Measurements from ENCODE around the gene PPP1R16B. TPM values are rescaled to one million over a fixed set of nuclear protein-coding genes. Genes with fewer than 3 reads are reported as not detected.
"Not testable (repeated sequence)": the region's sequence is repeated elsewhere in the genome, so short reads cannot be mapped to it uniquely, and the experiment has no call there.

The PPP1R16B gene
- total RNA-seq, 1 donor from 2014 or later, result 46.9 TPM

- H3K4me3 Mint-ChIP-seq (ENCODE audit: unreplicated experiment), result no peak overlapping the region
- H3K4me1 Mint-ChIP-seq (ENCODE audit: unreplicated experiment), result peaks cover 66% of the 10 kb centered on the region
- peaks cover 12% of the 10 kb centered on the region for H3K27me3 Mint-ChIP-seq (ENCODE audit: unreplicated experiment)
- peak overlapping the region; percentile 27 for H3K27ac Mint-ChIP-seq (ENCODE audit: unreplicated experiment)
- H3K9me3 Mint-ChIP-seq (ENCODE audit: unreplicated experiment), result no peaks in the 10 kb centered on the region
- H3K36me3 Mint-ChIP-seq (ENCODE audit: low read depth, unreplicated experiment), result peaks cover 33% of the 10 kb centered on the region
- TF ChIP-seq CTCF (IDR thresholded peaks at IDR 0.05; ENCODE audit: unreplicated experiment), result no peak
- DNase-seq (ENCODE audit: low spot score), result no peak
These were observed 6.3 kb downstream of the PPP1R16B start for GRCh38 chr20:38811769-38812168.

- no peak for DNase-seq (ENCODE audit: low spot score)
- peaks cover 37% of the 10 kb centered on the region for H3K36me3 Mint-ChIP-seq (ENCODE audit: low read depth, unreplicated experiment)
- no peaks in the 10 kb centered on the region for H3K9me3 Mint-ChIP-seq (ENCODE audit: unreplicated experiment)
- H3K27me3 Mint-ChIP-seq (ENCODE audit: unreplicated experiment), result peaks cover 10% of the 10 kb centered on the region
- peak overlapping the region; percentile 84 for H3K27ac Mint-ChIP-seq (ENCODE audit: unreplicated experiment)
- H3K4me3 Mint-ChIP-seq (ENCODE audit: unreplicated experiment), result no peak overlapping the region
- peaks cover 66% of the 10 kb centered on the region for H3K4me1 Mint-ChIP-seq (ENCODE audit: unreplicated experiment)
- no peak for TF ChIP-seq CTCF (IDR thresholded peaks at IDR 0.05; ENCODE audit: unreplicated experiment)
These were observed 6.7 kb downstream of the PPP1R16B start for GRCh38 chr20:38812182-38812581.

GRCh38 chr20:38812709-38813573 lies 7.4 kb downstream of the PPP1R16B start:
- DNase-seq (ENCODE audit: low spot score), result no peak
- Mint-ChIP-seq H3K27ac (ENCODE audit: unreplicated experiment) (no peak overlapping the region), H3K4me3 (ENCODE audit: unreplicated experiment) (no peak overlapping the region)

GRCh38 chr20:38813574-38813962 lies 8.1 kb downstream of the PPP1R16B start:
- H3K27ac Mint-ChIP-seq (ENCODE audit: unreplicated experiment); H3K9me3 Mint-ChIP-seq (ENCODE audit: unreplicated experiment); DNase-seq (ENCODE audit: low spot score); H3K4me3 Mint-ChIP-seq (ENCODE audit: unreplicated experiment); H3K27me3 Mint-ChIP-seq (ENCODE audit: unreplicated experiment): not testable (repeated sequence)
- Mint-ChIP-seq H3K4me1 (ENCODE audit: unreplicated experiment) (peaks cover 61% of the 10 kb centered on the region), H3K36me3 (ENCODE audit: low read depth, unreplicated experiment) (peaks cover 30% of the 10 kb centered on the region)

More at GRCh38 chr20:38812709-38813573, 7.4 kb downstream of the PPP1R16B start:
- peaks cover 59% of the 10 kb centered on the region for H3K4me1 Mint-ChIP-seq (ENCODE audit: unreplicated experiment)
- no peak for TF ChIP-seq CTCF (IDR thresholded peaks at IDR 0.05; ENCODE audit: unreplicated experiment)
- no peaks in the 10 kb centered on the region for H3K9me3 Mint-ChIP-seq (ENCODE audit: unreplicated experiment)
- peaks cover 33% of the 10 kb centered on the region for H3K36me3 Mint-ChIP-seq (ENCODE audit: low read depth, unreplicated experiment)
- peaks cover 5% of the 10 kb centered on the region for H3K27me3 Mint-ChIP-seq (ENCODE audit: unreplicated experiment)

GRCh38 chr20:38815446-38815845 lies 9.9 kb downstream of the PPP1R16B start:
- Mint-ChIP-seq H3K9me3 (ENCODE audit: unreplicated experiment) (no peaks in the 10 kb centered on the region), H3K27ac (ENCODE audit: unreplicated experiment) (no peak overlapping the region), H3K4me1 (ENCODE audit: unreplicated experiment) (peaks cover 58% of the 10 kb centered on the region), H3K4me3 (ENCODE audit: unreplicated experiment) (no peak overlapping the region), H3K36me3 (ENCODE audit: low read depth, unreplicated experiment) (peaks cover 24% of the 10 kb centered on the region), H3K27me3 (ENCODE audit: unreplicated experiment) (peaks cover 1% of the 10 kb centered on the region)
- TF ChIP-seq CTCF (IDR thresholded peaks at IDR 0.05; ENCODE audit: unreplicated experiment), result no peak
- no peak for DNase-seq (ENCODE audit: low spot score)
